ENCODE results near the gene GPR55. TPM values are rescaled to one million over a fixed set of nuclear protein-coding genes. Genes with fewer than 3 reads are reported as not detected.

Gene GPR55
- total and polyA plus RNA-seq, 10 of the 15 experiments (the other 5 are each of a cell fraction or from before 2014, with no cell fraction given): 2.1 to 30.1 (median 16.2) TPM

GRCh38 chr2:230953845-230954244 lies 28.8 kb upstream of the GPR55 start (continued):
- TF ChIP-seq RELB (IDR thresholded peaks at IDR 0.05; ENCODE audit: low read depth) (peak; percentile 66; the same call in 1 of the 2 replicates), BCLAF1 (IDR thresholded peaks at IDR 0.05) (no peak), REST (IDR thresholded peaks at IDR 0.05; ENCODE audit: low read depth, low read length) (no peak), TAF1 (IDR thresholded peaks at IDR 0.05; ENCODE audit: borderline replicate concordance, low read depth, low read length) (peak; percentile 72; the same call in 1 of the 2 replicates), TCF12 (IDR thresholded peaks at IDR 0.05; ENCODE audit: low read depth, low read length) (peak; percentile 79; the same call in 1 of the 2 replicates), EP300 (IDR thresholded peaks at IDR 0.05; ENCODE audit: borderline replicate concordance in 1 of 2, control insufficient read depth in 1 of 2, low read depth in 2 of 2, low read length in 2 of 2) (peak in 1 of 2 experiments; percentile 43; a peak in 1 of 4 replicates), BACH1 (IDR thresholded peaks at IDR 0.05; ENCODE audit: borderline replicate concordance) (peak; percentile 40; the same call in 1 of the 2 replicates), MXI1 (IDR thresholded peaks at IDR 0.05; ENCODE audit: low read depth, low read length) (no peak), ZSCAN29 (IDR thresholded peaks at IDR 0.05) (no peak), CHD1 (IDR thresholded peaks at IDR 0.05; ENCODE audit: low read depth, low read length) (no peak), JUNB (IDR thresholded peaks at IDR 0.05) (0 out of 2 replicates have a peak, but pooled peaks have one; percentile 50), BCL3 (IDR thresholded peaks at IDR 0.05; ENCODE audit: borderline replicate concordance, insufficient read depth, low read depth, low read length, poor library complexity, severe bottlenecking) (peak; percentile 84), GATAD2B (conservative IDR thresholded peaks at IDR 0.05; ENCODE audit: low read depth) (peak; percentile 78), ZNF687 (IDR thresholded peaks at IDR 0.05) (peak; percentile 90)
